DMS153 treated with DMSO at 0.1 percent for 48 hours (cell line): ENCODE results near the gene ZNF281.
"Not testable (repeated sequence)": the region's sequence is repeated elsewhere in the genome, so short reads cannot be mapped to it uniquely, and the experiment has no call there.

Experiments used
- DNase-seq: peaks from one replicate; lab custom pipeline; 2025; ENCODE audit not compliant: unreplicated experiment; lab: John Stamatoyannopoulos, UW

Gene ZNF281

GRCh38 chr1:200365897-200366426 lies 43.9 kb downstream of the ZNF281 start:
- DNase-seq, result no peak

GRCh38 chr1:200364831-200365230 lies 45.0 kb downstream of the ZNF281 start:
- DNase-seq, result no peak

GRCh38 chr1:200364091-200364759 lies 45.6 kb downstream of the ZNF281 start:
- no peak for DNase-seq

- DNase-seq, result no peak
Observed at GRCh38 chr1:200363264-200363933, 46.4 kb downstream of the ZNF281 start.

GRCh38 chr1:200362421-200362820 lies 47.4 kb downstream of the ZNF281 start:
- no peak for DNase-seq

GRCh38 chr1:200359610-200360163 lies 50.1 kb downstream of the ZNF281 start:
- DNase-seq, result no peak

GRCh38 chr1:200357925-200358324 lies 51.9 kb downstream of the ZNF281 start:
- DNase-seq, result not testable (repeated sequence)

- no peak for DNase-seq
Observed at GRCh38 chr1:200355801-200356200, 54.0 kb downstream of the ZNF281 start.
